GM21529 (cell line): ENCODE data around the gene RNF141.

Experiments
- ATAC-seq: cut with Tn5 transposase; IDR thresholded peaks from one replicate; pipeline ENCODE4 v1.9.1; 2021; ENCODE audit not compliant: unreplicated experiment

Gene RNF141, protein sequence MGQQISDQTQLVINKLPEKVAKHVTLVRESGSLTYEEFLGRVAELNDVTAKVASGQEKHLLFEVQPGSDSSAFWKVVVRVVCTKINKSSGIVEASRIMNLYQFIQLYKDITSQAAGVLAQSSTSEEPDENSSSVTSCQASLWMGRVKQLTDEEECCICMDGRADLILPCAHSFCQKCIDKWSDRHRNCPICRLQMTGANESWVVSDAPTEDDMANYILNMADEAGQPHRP

DNA sequence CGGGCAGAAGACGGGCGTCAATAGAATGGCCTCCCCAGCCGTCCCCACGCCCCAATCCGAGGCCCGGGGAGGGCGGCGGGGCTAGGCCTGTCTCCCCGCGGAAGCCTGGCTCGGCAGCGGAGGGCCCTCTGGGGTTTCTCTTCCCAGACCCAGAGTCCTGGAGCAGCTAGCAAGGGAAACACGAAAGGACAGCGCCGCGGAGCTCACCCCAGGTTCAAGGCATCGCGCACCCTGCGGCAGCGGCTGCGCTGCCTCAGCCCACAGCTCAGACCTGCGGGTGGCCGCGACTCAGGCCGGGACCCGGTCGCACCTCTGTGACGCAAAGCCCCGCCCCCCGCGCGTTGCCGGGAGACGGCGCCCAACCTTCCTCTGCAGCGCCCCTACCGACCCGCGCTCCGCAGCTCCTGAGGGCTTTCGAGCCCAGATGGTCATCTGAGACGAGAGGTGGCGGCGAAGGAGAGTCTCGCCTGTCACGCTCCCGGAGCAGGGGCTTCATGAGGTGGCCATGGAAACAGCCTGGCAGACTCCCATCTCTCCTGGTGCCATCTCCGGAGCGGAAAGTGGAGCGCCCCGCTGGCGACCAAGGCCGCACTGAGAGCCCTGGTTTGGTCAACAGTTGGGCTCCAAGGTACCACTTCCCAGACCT, at the start of gene RNF141:
TSS of gene RNF141 (minus strand) at position 273 of the 646 bp plus-strand sequence. CDS start 7,029 bp downstream, outside the sequence.
- peak; percentile 95 for ATAC-seq

DNA sequence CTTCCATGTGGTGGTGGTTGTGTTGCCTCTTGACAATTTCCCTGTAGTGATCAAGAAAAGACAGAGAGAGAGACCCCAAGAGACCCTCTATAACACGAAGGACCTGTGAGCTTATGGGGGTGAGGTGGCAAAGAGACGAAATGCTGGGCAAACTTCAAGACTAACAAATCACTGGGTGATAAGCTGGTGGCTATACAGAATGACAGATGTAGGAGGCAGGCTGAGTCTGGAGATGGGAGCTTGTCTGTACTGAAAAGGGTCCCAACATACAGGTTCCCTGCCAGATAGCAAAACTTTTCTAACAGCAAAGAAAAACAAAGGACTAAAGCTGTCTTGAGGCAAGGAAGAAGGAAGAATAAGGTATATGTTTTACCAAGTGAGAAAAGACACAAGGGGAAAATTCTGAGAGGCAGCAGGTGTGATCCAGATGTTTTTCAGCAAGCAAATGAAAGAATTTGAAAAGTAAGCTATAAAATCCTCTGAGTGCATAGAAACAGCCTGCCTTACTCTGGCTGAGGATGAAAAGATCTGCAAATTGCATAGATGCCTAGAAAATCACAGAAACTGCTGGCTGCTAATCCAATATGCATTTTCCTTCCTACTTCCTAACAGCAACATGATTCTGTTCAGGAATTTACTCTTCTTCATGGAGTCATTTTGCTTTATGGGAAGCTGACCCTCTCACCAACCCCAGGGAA, 49.4 kb upstream of the RNF141 start:
- no peak for ATAC-seq

DNA sequence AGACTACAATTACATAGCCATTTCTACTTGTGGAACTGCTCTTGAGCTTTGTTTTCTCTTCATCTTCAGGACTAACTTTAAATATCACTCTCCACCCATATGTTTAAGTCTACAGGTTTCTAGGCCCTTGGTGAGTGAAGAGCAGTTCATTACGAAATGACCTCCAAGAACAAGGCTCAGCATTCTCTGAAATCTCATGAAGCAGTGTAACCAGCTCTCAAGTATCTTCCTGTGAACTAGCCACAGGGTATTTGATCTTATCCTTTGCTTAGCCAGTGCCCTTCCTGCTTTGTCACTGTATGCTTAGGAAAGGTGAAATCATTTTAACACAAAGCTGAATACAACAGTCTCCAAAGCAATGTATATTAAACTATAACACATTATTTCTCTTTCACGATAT, 47.9 kb upstream of the RNF141 start:
- ATAC-seq, result no peak

DNA sequence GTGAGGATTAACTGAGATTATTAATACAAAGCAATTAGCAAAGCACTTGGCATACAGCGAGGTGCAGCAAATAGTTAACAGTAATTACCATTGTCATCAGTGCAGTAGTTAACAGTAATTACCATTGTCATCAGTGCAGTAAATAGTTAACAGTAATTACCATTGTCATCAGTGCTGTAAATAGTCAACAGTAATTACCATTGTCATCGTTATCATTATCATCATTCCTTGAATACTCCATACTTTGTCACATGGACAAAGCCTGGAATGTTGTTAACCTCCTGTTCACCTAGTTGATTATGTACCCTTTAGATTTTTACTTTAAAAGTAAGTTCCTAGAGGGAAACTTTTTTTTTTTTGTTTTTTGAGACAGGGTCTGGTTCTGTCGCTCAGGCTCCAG, 47.0 kb upstream of the RNF141 start:
- ATAC-seq, result no peak

DNA sequence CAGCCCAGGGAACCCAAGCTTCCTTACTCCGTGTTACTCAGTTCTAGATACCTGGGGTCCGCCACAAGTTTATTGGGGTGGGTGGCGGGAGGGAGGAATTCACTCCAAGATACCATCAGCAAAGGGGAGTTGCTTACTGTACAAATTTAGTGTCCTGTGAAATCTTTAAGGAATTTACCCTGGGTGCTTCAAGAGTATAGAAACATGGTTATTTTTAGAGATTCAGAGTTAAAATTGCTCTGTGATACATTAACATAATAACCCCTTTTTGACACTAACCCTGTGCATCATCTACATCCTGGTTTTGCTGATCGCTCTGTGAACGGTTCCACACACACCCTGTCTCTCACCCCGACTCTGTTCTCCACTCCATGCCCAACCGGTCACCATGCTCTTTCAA, 46.4 kb upstream of the RNF141 start:
- ATAC-seq, result no peak

DNA sequence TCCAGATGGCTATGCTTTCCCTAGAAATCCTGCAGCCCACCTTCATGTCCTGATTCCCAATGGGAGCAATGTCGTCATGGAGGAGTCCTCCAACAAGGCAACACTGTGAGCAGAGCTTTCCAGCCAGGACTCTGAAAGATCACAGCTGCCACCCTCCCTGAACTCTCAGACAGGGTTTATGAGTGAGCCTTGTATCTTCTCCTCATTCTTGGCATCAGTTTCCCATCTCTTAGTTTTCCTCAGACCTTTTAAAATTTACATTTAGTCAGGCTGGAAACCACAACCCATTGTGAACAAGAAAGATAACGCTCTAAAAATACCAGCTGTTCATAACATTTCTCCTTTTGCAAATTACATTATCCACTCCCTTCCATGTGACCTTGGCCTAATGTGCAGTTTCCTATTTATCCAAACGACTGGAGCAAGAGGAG, 43.1 kb upstream of the RNF141 start:
- no peak for ATAC-seq

DNA sequence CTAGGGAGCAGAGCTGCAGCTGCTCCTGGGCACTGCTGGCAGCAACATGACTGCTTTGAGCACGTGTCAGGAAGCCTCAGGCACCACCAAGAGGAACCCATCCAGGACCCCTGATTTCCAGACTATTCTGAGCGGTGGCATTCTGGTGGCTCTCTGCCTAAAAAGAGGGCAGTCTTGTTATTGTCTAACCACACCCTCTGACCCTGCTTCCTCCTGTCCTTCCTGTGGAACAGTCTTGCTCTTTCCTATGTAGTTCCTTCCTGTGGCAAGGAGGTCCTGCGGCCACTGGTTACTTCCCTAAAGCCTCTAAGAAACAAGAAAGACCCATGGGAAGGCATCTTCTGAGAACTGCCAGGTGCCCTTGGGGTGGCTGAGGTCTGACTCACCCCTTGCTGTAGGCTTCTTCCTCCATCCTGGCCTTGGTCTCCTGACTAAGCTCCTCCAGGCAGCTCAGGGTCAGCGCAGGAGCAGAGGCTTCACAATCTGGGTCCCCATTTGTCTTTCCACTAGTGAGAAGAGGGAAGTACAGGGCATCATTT, 40.6 kb upstream of the RNF141 start:
- no peak for ATAC-seq

DNA sequence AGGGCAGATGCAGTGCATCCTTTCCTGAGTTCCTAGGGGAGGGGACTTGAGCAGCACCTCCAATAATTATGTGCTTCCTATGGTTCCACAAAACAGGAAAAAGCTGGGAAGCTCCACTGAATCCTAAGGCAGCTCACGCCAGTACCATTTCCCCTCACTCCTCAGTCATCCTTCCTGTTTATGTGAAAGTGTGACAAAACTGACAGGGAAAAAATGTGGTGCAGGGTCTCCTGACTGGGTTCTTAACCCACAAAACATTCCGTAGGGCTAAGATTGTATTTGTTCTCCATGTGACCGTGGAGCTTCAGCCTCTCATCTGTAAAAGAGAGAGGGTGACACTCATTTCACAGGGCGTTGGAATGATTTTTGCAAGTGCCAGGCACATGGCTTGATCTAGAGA, 39.6 kb upstream of the RNF141 start:
- ATAC-seq, result no peak

DNA sequence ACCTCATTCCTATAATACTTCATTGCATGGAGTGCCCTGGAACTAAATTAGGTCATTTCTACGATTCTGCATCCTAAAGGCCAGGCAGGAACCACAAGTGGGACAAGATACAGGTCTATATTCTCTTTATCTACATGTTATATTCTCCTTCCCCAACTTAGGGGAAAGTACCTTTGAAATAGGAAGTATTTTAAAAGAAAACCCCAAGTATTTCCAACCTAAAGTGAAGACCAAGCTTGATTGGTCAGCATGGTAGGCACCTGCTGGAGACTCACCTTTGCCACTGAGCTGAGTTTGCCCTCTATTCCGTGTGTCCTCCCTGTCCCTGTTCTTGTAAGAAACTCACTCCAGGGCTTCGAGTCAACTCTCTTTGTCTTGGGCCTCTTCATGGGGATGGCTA, 38.7 kb upstream of the RNF141 start:
- ATAC-seq, result no peak

DNA sequence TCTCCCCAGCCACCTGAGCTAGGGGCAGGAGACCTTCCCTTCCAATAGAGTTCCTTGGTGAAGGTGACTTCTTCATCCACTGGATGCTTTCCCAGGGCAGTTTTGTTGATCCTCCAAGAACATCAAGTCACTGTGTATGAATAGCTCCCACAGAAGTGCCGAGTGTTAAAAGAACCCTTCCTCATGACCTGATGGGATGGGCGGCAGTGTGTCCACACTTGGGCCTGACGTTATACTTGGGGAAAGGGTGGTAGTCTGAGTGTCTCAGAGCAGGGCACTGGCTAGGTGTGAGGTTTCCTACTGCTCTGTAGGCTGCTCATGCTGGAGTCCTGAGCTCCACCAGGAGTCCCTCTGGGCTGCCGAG, 35.0 kb upstream of the RNF141 start:
- ATAC-seq, result no peak

DNA sequence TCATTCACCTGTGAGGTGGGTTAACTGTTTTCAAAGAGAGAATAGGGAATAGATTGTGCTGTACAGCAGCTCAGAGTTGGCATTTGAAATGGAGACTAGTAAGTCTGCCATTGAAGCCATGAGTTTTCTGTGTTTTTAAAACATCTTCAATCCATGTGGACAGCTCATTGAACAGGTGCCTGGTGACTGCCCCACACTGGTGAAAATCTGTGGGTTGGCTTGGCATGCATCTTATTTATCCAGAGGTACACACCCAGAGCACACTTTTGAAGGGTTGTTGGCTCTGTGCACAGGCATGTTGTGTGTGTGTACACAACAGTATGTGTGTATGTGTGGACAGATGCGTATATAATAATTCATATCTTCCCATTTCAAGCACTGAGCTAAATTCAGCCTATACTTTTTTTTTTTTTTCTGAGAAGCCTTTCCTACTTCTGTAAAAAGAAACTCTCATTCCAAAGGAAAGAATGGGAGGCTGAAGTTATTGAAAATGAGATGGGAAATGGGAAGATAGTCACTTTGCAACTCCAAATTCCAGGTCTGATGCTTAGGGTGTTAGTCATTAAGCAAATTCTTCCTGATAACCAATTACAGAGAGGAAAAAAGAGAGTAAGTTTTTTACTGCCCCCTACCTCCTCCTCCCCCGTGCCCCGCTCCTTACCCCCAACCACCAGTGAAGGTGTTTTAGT, 34.5 kb upstream of the RNF141 start:
- no peak for ATAC-seq

DNA sequence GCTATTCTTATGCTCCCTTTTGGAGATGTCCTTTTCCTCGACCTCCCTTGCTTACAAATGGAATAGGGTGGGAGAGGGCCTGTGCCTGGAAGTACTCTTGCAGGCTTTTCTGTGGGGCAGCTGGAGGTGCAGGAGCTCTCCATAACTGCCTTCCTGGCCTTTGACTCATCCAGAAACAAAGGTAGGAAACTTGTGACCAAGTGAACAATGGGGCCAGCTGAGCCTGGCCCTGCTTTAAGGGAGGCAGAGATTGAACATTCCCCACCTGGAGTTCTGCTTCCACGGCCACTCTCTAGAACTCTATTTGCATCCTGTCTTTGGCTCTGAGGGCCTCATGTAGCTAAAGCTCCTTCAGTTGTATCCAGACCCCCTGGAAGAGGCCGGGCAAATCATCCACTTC, 32.6 kb upstream of the RNF141 start:
- ATAC-seq, result no peak

DNA sequence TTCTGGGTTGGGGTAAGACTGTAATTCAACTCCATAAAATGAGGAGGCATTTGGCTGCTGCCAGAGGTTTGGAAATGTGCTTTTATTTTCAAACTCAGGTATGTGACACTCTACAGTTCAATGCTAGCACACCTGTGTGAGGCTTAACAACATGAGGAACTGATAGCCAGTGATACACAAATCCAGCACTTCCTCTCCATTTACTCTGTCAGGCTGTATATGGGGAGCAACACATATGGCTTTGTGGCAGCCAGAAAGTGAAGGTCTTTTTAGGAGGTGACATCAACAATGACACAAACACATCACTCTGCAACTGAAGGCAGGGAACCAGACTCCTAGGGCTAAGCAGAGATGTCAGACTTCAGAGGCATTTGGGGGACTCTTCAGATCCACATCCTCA, 32.0 kb upstream of the RNF141 start:
- ATAC-seq, result no peak

DNA sequence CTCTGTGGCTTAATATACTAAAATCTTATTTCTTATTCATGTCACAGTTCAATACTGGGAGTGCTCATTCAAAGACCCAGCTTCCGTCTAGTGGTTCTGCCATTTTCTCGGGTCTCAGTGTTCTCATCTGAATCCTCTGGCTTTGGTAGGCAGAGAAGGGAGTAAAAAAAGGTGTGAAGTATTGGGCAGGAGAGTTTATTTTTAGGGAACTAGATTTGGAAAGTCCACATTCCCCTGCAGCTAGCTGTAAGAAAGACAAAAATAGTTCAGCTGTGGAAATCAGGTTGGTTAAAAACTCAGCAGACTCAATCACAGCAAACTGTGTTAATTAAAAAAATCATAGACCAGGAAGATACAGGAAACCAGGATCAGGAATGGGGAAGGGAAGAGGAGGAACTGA, 31.5 kb upstream of the RNF141 start:
- no peak for ATAC-seq

DNA sequence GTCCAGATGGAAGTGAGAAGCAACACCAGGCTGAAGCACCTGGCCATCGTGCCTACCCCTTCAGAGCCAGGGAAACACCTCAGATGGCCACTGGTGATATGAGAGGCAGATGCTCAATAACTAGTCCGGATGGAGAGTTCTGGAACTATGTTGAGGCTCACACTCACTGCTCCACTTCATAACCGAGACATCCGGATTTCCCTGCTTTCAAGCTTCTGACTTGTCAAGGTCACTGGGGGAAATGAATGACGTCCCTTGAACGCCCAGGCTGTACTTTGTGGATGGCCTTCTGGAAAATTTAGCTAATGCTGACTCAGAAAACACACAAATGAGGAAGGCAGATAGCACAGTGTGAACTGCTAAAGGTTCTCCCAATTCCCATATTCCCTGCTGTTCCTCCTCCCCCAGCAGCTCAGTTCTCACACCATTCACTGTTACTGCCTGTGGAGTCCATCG, 27.5 kb upstream of the RNF141 start, which contains the start of gene LYVE1:
TSS of gene LYVE1 (minus strand) at position 180 of the 456 bp plus-strand sequence. CDS start at position 47, 133 bp downstream.
- ATAC-seq, result no peak

DNA sequence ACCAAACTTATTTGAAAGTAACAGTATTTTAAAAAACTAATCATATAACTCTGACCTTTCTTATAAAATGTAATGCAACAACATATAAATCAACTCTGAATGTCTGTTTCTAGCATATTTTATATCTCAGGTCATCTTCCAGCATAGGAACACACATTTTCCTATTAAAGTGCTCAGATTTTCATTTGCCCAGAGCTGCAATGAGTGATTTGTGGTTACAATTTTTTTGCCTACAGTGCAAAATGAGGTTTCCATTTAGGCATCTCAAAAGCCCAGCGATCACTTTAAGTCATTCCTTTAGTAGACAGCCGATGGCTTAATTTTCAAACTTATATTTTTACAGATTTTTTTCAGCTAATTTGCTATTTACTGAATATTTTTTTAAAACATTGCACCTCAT, 26.5 kb upstream of the RNF141 start:
- ATAC-seq, result no peak

DNA sequence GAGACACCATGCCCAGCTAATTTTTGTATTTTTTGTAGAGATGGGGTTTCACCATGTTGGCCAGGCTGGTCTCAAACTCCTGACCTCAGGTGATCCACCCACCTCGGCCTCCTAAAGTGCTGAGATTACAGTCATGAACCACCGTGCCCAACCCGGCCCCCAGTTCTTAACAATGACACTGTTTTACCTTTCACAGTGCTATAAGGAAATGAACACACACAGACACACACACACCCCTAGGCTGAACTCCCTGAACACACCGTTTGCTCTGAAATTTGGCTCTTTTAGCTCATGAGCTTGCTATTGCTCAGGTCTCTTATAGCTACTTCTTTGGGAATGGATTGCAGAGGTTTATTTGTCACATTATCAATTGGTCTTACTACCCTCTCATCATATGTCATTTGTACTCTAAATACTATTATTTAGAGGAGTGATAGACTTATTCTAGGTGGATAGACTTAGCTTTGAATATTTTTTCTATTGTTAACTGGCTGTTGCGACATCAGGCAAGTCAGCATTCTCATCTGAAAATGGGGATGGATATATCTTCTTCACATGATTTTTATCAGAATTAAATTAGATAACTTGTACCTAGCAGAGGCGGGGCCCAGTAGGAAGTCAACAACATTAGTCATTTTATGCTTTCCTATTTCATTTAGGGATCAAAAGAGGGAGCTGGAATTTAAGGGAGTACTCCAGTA, 25.4 kb upstream of the RNF141 start:
- no peak for ATAC-seq

DNA sequence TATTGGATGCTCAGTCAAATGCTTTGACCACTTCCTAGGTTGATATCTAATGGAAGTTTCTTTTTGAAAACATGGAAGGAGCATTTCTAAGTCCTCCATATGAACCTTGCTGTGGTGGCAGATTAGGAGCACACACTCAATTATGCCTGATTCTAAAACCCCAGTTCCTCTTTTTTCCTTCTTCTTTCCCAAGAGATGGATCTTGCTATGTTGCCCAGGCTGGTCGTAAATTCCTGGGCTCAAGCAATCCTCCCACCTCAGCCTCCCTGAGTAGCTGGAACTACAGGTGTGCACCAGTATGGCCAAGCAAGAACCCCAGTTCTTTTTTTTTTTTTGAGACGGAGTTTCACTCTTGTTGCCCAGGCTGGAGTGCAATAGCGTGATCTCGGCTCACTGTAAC, 24.5 kb upstream of the RNF141 start:
- ATAC-seq, result no peak

DNA sequence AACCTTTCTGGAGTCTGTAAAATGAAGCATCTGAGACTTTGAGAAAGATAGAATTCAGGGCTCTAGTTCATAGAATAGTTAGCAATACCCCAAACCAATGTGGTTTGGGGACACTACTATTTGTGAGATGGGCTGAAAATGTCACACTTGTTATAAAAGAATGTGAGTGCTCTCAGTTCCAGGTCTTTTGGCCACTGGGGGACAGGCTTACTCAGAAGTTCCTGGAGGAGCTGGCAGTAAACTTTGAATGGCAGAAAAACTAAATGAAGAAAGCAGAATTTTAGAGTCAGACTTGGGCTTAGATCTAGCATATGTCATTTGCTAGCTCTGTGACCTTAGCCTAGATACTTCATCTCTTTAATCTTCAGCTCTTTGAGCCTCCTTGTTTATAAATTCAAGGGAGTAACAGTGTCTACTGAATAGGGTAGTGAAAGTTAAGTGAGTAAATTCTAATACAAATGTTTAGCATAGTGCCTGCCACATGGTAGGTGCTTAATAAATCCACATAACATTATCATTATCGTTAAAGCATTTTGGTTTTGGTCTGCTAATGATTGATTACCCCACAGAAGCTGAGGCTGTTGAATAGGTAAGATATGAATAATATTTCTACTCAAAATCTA, 23.8 kb upstream of the RNF141 start:
- no peak for ATAC-seq

DNA sequence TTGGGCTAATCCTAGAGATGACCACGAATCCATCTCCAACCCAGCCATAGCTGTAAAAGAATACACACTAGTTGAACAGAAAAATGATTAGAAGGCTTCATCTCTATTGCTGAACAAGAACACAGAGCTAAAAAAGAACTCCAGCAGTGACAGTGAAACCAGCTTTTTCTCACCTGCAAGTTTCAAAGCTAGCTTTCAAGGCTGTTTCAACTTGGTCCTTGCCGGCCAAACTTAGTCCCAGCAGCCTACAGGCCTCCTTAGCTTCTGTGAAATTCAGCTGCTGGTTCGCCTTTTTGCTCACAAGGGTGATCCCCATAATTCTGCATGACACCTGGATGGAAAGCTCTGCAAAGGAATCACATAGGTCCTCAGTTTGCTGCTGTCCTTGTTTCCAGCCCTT, 23.0 kb upstream of the RNF141 start:
- ATAC-seq, result no peak
